ENCODE data around the gene LHPP.

LHPP gene

DNA sequence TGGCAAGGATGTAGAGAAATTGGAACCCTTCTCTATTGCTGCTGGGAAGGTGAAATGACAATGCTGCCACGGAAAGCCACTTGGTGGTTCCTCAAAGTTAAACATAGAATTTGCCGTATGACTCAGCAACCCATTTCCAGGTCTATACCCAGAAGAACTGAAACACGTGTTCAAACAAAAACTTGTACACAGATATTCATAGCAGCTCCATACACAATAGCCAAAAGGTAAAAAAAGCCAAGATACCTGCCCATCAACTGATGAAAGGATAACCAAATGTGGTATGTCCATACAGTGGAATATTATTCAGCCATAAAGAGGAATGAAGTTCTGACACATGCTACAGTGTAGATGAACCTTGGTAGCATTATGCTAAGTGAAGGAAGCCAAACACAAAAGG lies 39.1 kb downstream of the LHPP start:
- no peak for DNase-seq

DNA sequence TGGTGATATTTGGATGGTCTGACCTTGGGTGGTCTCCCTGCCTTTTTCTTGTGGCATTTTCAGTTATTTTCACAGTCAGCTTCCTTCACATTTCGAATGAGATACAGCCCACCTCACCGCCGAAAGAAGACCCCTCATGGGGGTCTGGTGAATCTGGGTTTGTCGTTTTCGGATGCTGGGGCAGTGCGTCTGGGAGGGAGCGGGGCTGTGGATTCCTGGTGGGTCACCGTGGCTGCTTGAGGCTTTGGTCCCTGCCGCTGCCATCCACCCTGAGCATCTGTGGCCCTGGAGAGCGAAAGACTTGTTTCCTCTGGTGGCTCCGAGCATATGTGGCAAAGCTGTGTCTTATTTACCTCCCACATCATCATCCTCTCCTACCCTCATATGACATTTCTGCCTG lies 43.1 kb downstream of the LHPP start:
- DNase-seq, result no peak

DNA sequence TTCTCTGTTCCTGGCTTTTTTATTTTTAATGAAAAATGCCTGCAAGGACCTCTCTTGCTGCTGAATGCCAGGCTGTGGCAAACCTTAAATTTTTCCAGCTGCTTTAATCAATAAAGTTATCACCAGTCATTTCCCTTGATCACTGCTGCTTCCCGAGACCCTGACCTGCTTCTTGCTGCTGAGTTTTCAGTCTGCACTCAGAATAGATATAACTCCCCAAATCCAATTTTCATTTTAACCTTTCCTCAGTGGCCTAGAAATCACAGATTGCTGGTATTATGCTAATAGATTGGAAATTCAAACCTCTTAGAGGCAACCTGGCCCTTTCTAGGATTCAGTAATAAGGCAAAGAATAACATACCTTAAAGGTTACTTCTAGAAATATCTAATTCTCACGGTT lies 43.7 kb downstream of the LHPP start:
- no peak for DNase-seq

DNA sequence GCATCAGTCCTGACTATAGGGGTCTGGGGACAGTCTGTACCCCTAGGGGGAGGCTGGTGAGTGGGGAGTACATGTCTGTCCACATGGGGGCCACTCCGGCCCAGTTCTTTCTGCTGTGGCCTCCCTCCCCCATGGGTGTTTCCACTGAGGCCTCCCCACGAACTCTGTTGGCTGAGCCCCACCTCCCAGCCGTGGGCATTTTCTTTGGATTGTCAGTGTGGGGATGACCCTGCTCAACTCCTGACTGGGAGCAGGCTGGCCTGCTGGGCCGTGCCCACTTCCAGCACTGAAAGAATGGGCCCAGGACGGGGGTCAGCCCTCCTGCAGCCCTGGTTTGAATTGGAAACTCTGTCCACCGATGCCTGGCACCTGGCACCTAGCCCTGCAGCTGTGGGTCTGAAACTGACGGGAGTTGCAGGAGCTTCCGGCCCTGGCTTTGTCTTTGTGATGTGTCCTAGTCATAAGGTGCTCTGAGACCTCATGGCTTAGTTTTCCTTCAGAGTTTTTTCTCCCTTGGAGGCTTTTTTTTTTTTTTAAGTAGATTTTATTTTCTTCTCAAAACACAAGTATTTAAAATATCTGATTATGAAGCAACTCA lies 46.5 kb downstream of the LHPP start:
- DNase-seq, result peak; percentile 24

DNA sequence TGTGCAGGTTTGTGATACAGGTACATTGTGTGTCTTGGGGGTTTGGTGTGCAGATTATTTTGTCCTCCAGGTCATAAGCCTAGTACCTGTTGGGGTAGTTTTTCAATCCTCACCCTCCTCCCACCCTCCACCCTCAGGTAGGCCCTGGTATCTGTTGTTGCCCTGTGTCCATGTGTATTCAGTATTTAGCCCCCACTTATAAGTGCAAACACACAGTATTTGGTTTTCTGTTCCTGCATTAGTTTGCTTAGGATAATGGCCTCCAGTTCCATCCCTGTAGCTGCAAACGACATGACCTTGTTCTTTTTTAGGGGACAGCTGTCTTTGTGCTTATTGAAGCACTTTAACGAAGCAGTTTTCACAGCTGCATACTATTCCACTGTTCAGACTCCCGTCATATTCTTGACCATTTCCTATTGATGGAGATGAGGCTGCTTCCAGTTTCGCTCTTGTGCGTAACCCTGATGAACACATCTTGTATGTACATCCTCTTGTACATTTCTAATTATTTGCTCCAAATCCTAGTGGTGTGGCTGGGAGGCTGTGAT lies 47.4 kb downstream of the LHPP start:
- DNase-seq, result no peak

DNA sequence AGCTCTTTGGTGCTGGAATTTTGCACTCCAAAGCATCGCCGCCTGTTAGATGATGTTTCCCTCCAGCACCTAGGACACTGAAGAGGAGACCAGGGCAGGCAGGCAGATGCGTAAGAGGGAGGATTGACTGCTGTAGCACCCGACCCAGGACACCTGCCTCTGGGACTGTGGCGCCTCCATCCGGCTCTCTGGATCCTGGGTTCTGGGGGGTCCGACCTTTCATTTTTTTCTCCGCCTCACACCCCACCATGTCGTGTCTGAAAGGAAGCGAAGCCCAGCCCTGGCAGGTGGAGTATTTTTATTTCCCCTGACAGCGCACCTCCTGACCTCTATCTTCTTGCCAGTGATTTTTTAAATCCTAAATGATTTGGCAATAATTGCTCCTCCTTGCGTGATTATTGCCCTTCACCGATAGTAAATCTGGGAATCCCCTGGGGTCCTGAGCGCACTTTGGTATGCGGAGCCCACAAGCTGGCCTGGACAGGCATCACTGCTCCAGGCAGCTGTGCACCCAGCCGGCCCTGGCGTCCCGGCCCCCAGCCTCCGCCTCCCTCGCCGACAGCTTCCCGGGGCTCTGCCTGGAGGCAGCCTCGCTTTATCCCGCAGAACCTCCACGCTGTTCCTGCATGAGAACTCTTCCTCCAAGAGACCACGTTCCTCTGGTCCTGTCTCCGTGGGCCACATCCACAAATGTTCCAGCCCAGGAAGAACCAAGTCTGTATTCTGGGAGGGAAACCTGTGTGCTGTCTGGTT lies 48.4 kb downstream of the LHPP start:
- no peak for DNase-seq

DNA sequence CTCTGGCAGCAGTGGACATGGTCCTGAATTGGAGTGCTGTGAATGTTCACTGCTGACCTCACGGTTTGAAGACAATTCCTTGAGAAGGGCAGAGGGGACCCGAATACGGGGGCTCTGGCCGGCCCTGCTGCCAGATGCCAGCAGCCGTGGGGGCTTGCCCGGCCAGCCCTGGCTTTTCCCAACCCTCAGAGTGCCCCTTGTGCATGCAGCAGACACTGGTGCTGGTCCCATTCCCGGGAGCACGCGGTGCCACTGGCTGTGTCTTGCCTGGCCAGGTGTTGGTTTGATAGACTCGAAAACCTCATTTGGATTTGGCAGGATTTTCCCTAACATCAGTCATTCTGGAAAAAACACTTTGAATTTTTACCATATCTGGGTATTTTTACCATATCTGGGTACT lies 49.1 kb downstream of the LHPP start:
- DNase-seq, result no peak

DNA sequence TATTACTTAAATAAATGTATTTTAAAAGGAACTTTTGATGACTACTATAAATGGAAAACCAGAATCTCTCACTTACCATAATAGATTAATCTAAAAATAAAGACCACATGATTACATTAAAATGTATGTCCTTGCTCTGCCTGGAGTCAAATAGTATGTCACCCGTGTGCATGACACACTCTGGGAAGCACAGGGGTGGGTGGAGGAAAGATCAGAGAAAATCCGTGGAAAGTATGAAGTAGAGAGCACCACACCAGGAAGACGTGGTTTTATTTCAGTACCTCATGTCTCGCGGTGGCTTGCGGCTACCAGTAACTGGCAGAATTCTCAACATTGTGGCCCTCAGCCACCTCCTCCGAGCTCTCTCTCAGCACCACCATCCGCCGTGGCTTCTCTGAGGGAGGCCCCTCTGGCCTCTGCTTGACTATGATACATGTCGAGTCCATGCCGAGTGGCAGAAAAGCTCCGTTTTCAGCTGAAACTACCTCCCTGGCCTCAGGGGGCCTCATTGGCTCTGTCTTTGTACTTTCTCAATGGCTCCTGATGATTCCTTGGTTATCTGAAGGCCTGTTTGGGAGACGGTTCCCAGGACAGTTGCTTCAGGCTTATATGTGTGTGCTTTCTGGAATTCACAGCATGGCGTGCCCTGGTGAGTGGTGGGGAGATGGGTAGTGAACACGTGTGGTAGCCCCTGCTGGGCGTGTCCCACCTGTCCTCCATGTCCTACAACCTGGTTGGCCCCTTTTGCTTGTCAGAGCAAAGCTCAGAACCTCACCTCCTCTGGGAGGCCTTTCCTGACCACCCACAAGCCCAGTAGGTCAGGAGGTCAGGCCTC lies 49.8 kb downstream of the LHPP start:
- no peak for DNase-seq

DNA sequence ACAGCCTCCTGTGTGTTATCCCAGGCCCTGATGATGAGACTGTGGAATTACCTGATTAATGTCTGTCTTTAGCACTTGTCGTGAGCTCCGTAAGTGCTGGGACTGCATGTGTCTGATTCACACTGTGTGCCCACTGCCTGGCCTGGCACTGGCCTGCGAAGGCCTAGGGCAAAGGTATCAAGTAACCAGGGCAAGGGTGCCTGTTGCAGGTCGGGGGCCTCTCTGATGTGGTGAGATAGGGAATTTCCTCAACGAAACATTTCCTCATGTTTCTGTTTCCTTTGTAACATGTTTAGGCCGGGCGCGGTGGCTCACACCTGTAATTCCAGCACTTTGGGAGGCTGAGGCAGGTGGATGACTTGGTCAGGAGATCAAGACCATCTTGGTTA lies 50.4 kb downstream of the LHPP start:
- no peak for DNase-seq

DNA sequence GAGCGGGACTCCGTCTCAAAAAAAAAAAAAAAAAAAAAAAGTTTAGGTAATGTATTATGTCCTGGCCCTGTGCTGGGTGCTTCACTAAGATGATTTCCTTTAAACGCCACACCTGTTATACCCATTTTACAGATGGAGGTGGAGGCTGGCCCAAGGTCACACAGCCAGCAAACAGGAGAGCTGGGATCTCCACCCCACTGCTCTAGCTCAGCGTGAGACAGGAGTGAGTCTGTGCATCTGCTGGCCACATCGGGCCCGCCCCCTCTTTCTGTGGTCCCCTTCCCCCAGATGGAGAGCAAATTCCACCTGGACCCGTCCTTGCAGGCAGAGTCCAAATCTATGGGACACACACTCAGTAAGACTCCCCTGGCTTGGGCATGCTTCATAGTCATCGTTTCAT lies 51.0 kb downstream of the LHPP start:
- no peak for DNase-seq

DNA sequence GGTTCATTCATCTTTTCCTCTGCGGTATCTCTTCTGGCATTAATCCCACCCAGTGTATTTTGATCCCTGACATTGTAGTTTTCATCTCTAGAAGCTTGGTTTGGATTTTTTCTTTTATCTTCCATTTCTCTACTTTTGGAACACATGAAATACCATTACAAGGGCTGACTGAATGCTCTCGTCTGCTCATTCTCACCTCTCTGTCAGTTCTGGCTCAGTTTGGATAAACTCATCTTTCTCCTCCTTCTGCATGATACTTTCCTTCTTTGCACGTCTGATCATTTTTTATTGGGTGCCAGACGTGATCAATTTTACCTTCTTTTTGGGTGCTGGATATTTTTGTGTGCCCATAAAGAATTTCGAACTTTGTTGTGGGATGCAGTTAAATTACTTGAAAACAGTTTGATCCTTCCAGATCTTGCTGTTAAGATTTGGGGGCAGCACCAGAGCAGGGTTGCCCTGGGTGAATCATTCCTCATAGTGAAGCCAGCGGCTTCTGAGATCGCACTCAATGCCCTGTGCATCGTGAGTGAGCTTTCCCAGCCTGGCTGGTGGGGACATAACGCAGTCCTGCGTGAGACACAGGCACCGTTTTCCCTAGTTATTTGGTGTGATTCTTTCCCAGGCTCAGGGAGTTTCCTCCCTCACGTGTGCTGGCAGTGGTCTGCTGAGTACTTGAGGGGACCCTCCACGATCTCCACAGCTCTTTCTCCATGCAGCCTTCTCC lies 53.8 kb downstream of the LHPP start:
- DNase-seq, result no peak

DNA sequence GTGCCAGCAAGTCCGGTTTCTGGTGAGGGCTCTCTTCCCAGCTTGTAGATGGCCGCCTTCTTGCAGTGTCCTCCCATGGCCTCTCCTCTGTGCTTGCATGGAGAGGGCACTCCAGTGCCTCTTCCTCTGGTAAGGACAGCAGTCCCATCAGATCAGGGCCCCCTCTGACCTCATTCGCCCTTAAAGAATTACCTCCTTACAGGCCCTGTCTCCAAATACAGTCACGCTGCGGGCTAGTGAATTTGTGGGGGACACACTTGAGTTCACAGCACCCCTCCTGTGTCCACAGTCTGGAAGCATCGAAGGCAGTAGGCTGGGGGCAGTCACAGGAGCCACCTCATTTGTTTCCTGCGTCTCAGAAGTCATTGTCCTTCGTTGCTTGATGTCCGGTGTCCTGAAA lies 54.6 kb downstream of the LHPP start:
- no peak for DNase-seq

DNA sequence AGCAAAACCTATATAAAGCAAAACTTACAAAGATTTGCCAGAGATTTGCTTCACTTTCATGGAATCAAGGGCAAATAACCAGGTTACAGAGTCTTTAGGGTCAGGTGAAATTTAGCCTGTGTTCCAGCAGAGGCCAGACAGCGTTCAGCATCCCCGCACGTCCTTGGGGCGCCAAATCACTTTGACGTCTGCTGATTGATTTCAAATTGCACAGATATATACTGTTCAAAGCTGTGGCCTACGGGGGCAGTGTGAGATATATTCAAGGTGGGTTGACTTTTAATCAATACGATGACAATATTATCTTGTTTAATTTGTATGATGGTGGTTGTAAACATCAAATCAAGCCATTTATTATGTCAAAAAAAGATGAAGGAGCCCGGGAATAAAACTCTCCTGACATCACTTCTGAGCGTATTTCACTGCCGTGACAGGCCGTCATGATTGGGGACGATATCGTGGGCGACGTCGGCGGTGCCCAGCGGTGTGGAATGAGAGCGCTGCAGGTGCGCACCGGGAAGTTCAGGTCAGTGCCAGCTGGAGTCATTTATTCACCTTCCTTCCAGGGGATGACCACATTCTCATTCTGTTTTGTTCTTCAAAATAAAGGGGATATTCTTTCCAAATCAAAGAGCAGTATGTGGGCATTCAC lies 55.2 kb downstream of the LHPP start:
- DNase-seq, result no peak

DNA sequence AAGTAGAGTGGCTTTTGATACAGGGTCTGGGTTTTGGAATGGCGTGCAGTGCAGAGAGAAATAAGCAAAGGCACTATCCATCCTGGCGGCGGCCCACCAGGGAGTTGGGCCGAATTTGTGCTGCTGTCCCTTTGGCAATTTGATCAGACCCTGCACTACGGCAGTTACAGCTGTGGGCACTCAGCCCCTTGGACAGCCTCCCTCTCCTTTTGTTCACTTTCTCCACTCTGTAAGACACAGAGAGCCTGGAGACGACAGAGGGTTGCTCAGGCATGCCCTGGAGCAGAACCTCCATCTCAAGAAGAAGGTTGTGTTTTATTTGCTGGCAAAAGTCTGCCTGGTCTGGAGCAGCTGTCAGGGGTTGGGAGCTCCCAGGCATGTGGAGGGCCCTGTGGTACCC lies 55.8 kb downstream of the LHPP start:
- no peak for DNase-seq

DNA sequence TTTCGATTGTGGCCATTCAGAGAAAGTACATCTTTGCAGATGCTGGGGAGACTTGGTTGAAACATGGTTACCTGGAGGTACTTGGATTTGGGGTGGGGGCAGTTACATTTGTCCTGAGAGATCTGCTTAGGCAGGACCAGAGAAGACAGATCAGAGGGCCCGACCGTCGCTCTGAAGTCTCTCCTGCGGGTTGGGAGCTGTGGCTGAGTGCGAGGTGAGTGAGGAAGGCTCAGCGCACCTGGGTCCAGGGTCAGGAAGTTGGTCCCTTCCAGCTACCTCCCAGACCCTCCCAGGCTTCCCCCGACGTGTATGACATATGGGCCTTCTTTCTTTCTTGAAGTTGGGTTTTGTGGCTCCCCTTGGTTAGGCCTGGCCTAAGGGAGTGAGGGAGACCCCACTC lies 56.3 kb downstream of the LHPP start:
- DNase-seq, result no peak

DNA sequence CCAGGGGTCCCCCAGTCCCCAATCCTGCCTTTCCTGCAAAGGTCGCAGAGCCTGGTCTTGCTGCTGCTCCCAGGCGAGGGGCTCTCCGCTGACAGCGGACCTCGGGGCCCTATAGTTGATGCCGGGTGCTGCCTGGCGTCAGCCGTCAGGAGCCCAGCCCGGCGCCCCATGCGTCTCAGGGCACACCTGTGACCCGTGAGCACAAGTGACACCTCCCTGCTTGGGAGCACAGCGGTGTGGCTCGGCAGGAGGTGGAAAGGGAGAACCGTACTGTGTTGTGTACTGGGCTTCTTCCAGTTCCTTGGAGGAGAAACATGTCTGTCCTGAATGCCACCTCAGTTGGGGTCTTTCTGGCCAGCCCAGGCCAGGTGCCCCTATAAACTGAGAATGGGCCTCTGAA lies 56.7 kb downstream of the LHPP start:
- no peak for DNase-seq

DNA sequence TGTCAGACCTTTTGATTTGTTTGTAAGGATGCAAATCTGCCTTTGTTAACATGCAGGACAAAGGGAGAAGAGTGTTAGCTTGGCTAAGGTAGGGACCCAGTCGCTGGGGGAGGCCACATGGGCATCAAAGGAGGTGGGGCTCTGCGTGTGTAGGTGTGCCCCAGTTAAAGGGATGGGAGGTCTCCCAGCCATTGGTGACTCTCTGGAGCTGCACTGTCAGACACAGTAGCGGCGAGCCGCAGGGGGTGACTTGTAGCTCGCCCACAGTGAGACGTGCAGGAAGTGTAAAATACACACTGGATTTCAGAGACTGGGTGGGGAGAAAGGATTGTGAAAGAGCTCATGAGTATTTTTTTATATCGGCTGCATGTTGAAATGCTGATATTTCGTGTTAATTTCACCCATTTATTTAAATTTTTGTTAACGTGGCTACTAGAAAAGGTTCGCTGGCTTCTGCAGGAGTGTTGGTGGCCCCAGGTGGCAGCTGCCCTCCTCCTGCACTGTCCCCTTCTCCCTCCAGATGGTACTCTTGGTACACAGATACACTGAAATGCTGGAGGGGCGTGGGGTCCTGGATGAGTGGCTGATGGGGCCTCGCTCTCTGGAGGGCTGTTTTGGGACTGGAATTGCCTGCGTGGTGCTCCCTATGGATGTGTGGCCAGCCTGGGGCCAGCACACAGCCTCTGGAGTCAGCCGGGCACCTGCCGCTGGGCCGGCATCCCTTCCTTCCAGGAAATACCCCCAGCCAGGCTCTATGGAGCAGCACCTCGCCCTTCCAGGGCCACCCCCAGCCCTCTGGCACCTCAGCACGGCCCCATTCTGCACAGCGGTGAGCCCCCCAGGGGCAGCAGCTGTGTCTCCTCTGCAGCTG lies 59.2 kb downstream of the LHPP start:
- no peak for DNase-seq

DNA sequence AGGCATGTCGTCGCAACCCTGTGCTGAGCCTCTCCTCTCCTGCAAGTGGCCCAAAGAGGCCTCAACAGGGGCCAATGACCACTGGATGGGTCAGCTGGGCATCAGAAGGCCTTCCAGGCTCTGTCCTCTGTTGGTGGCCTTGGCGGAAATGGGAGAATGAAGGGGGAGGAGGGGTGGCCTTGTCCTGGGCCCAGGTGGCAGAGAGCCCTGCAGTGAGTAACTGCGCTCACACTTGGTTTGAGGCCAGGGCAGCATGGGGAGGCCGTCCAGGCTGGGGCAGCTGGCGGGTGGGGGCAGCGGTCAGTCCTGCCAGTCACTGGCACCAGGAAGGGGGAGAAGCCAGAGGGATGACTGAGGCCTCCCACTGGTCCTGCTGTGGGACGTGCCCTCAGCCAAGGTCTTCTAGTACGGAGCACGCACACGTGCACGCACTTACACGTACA lies 59.8 kb downstream of the LHPP start:
- no peak for DNase-seq

DNA sequence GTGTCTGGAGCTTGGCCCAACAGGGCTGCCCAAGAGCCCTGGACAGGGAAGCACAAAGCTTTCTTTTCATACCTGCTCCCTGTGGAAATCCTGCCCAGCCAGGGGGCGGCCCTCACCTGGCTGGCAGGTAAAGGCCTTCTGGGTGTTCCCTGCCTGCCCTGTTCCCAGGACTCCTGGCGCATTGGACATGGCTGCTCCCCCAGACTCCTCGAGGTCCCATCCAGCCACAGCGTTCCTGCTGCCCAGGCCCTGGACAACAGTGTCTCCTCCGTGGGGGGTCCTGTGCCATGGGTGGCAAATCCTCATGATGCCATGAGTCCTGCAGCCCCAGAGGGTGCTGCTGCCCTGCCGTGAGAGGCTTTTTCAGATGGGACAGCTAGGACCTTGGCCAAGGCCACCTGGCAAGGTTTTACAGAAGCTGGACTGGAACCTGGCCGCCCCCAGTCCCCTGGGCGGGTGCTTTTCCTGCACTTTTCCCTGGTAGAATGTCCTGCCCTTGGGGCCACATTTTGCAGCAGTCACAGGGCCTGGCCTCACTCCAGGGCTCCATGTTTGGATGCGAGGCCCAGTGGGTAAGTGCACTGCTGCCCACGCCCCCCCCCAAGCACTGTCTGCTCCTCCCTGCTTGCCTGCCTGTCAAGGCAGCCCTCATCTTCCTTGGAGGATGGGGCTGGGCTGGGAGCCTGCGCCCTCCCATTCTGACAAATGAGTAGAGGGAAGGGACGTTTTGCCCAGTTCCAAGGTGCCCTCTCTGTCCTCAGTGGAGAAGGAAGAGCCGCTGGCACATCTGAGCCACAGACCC lies 60.7 kb downstream of the LHPP start:
- no peak for DNase-seq
